ENCODE results near the gene MTLN. TPM values are rescaled to one million over a fixed set of nuclear protein-coding genes. Genes with fewer than 3 reads are reported as not detected.
"Not testable (repeated sequence)": the region's sequence is repeated elsewhere in the genome, so short reads cannot be mapped to it uniquely, and the experiment has no call there.

Gene MTLN
- polyA plus RNA-seq, 3 donors: 9.1 to 16.9 (median 12.8) TPM

- peak in 2 of 3 donors; percentile 65 to 69 for DNase-seq (ENCODE audit: low read depth in 3 of 3, low spot score in 2 of 3)
These were observed 7.7 kb downstream of the MTLN start, which contains the start of gene NPHP1 for GRCh38 chr2:110204408-110205385. TSS of gene NPHP1 (minus strand) at chr2:110205013. CDS start at chr2:110204968, 45 bp downstream.

GRCh38 chr2:110198016-110198415 is 14.3 kb downstream of the MTLN start:
- DNase-seq (ENCODE audit: low read depth in 3 of 3, low spot score in 2 of 3): no peak

GRCh38 chr2:110197452-110197851 is 14.9 kb downstream of the MTLN start:
- no peak for DNase-seq (ENCODE audit: low read depth in 3 of 3, low spot score in 2 of 3)

- not testable (repeated sequence) for DNase-seq (ENCODE audit: low read depth in 3 of 3, low spot score in 2 of 3)
These were observed 22.2 kb downstream of the MTLN start for GRCh38 chr2:110190169-110190568.

GRCh38 chr2:110182449-110182848 is 29.9 kb downstream of the MTLN start:
- no peak for DNase-seq (ENCODE audit: low read depth in 3 of 3, low spot score in 2 of 3)

- DNase-seq (ENCODE audit: low read depth in 3 of 3, low spot score in 2 of 3): no peak
These were observed 32.3 kb downstream of the MTLN start for GRCh38 chr2:110180036-110180435.

- DNase-seq (ENCODE audit: low read depth in 3 of 3, low spot score in 2 of 3): no peak
These were observed 38.8 kb downstream of the MTLN start for GRCh38 chr2:110173523-110173922.

GRCh38 chr2:110172506-110172905 is 39.8 kb downstream of the MTLN start:
- DNase-seq (ENCODE audit: low read depth in 3 of 3, low spot score in 2 of 3): no peak

- no peak for DNase-seq (ENCODE audit: low read depth in 3 of 3, low spot score in 2 of 3)
These were observed 42.2 kb downstream of the MTLN start for GRCh38 chr2:110170102-110170501.

GRCh38 chr2:110167326-110168000 is 44.9 kb downstream of the MTLN start:
- no peak for DNase-seq (ENCODE audit: low read depth in 3 of 3, low spot score in 2 of 3)

- no peak for DNase-seq (ENCODE audit: low read depth in 3 of 3, low spot score in 2 of 3)
These were observed 46.1 kb downstream of the MTLN start for GRCh38 chr2:110166266-110166665.

Other genes with a start within 250 kb of the MTLN start
- gene MALL, start 96.7 kb downstream of the MTLN start, polyA plus RNA-seq (ENCODE audit: insufficient read length in 3 of 3): 10 to 100 TPM; 14.2 to 15.5 (median 14.9) TPM
- 10 to 100 TPM; 14.6 to 17.4 (median 16.1) TPM for gene NPHP1, start 7.5 kb downstream of the MTLN start, polyA plus RNA-seq (ENCODE audit: insufficient read length in 3 of 3)

Data from right renal cortex interstitium (tissue), 3 donors.